ENCODE data around the gene OR9Q1. TPM values are rescaled to one million over a fixed set of nuclear protein-coding genes. Genes with fewer than 3 reads are reported as not detected.

Gene OR9Q1
- total RNA-seq, 2 experiments from 2014 or later: not detected

- no peaks in the 10 kb centered on the region for H3K9me3 Mint-ChIP-seq
- intact Hi-C loops (cut with micrococcal nuclease): no loop called here
- no peak for DNase-seq
- H3K27me3 Mint-ChIP-seq (ENCODE audit: low read depth): peaks cover 10% of the 10 kb centered on the region
- H3K27ac Mint-ChIP-seq: no peak overlapping the region
- no peak overlapping the region for H3K4me3 Mint-ChIP-seq
- H3K36me3 Mint-ChIP-seq (ENCODE audit: low read depth): no peaks in the 10 kb centered on the region
- CTCF ChIA-PET: no interaction called here
- H3K4me1 Mint-ChIP-seq (ENCODE audit: low read depth): no peaks in the 10 kb centered on the region
Measured at GRCh38 chr11:58086528-58086927, 62.8 kb downstream of the OR9Q1 start.

GRCh38 chr11:58097437-58097836, 73.8 kb downstream of the OR9Q1 start:
- Mint-ChIP-seq H3K4me3 (no peak overlapping the region), H3K36me3 (ENCODE audit: low read depth) (no peaks in the 10 kb centered on the region), H3K9me3 (peaks cover 10% of the 10 kb centered on the region), H3K27ac (no peak overlapping the region), H3K4me1 (ENCODE audit: low read depth) (no peaks in the 10 kb centered on the region), H3K27me3 (ENCODE audit: low read depth) (peaks cover 11% of the 10 kb centered on the region)
- no peak for DNase-seq
- intact Hi-C loops (cut with micrococcal nuclease): no loop called here
- CTCF ChIA-PET: no interaction called here

- no peak overlapping the region for H3K27ac Mint-ChIP-seq
- H3K9me3 Mint-ChIP-seq: no peaks in the 10 kb centered on the region
- no peak overlapping the region for H3K4me3 Mint-ChIP-seq
- no peak for DNase-seq
- peaks cover 4% of the 10 kb centered on the region for H3K27me3 Mint-ChIP-seq (ENCODE audit: low read depth)
- intact Hi-C loops (cut with micrococcal nuclease): no loop called here
- no peaks in the 10 kb centered on the region for H3K4me1 Mint-ChIP-seq (ENCODE audit: low read depth)
- CTCF ChIA-PET: no interaction called here
- no peaks in the 10 kb centered on the region for H3K36me3 Mint-ChIP-seq (ENCODE audit: low read depth)
Measured at GRCh38 chr11:58121096-58121495, 97.4 kb downstream of the OR9Q1 start.

- intact Hi-C loops (cut with micrococcal nuclease): no loop called here
- no peak for DNase-seq
- H3K27me3 Mint-ChIP-seq (ENCODE audit: low read depth): peaks cover 4% of the 10 kb centered on the region
- no peak within 1 kb of the TSS for H3K27ac Mint-ChIP-seq
- no peaks in the 10 kb centered on the region for H3K9me3 Mint-ChIP-seq
- CTCF ChIA-PET: no interaction called here
- no peaks in the 10 kb centered on the region for H3K4me1 Mint-ChIP-seq (ENCODE audit: low read depth)
- no peaks in the 10 kb centered on the region for H3K36me3 Mint-ChIP-seq (ENCODE audit: low read depth)
- no peak within 1 kb of the TSS for H3K4me3 Mint-ChIP-seq
Measured at GRCh38 chr11:58125469-58125868, 101.8 kb downstream of the OR9Q1 start, which contains the start of gene OR9I1. OR9I1 (minus strand) TSS chr11:58125530; CDS start chr11:58119444, 6,086 bp downstream.

GRCh38 chr11:58127350-58127749, 103.7 kb downstream of the OR9Q1 start:
- CTCF ChIA-PET: interaction anchor here (0.7 kb wide), 1 partner anchor 263 kb away, joined by 3 read pairs; no protein-coding TSS in a partner anchor
- no peak overlapping the region for H3K27ac Mint-ChIP-seq
- DNase-seq: no peak
- no peaks in the 10 kb centered on the region for H3K4me1 Mint-ChIP-seq (ENCODE audit: low read depth)
- no peaks in the 10 kb centered on the region for H3K27me3 Mint-ChIP-seq (ENCODE audit: low read depth)
- no peak overlapping the region for H3K4me3 Mint-ChIP-seq
- intact Hi-C loops (cut with micrococcal nuclease): no loop called here
- H3K9me3 Mint-ChIP-seq: no peaks in the 10 kb centered on the region
- H3K36me3 Mint-ChIP-seq (ENCODE audit: low read depth): no peaks in the 10 kb centered on the region

- Mint-ChIP-seq H3K27ac (no peak overlapping the region), H3K4me1 (ENCODE audit: low read depth) (no peaks in the 10 kb centered on the region), H3K4me3 (no peak overlapping the region), H3K27me3 (ENCODE audit: low read depth) (no peaks in the 10 kb centered on the region), H3K9me3 (no peaks in the 10 kb centered on the region), H3K36me3 (ENCODE audit: low read depth) (no peaks in the 10 kb centered on the region)
- CTCF ChIA-PET: no interaction called here
- intact Hi-C loops (cut with micrococcal nuclease): no loop called here
- DNase-seq: no peak
Measured at GRCh38 chr11:58133309-58134076, 109.8 kb downstream of the OR9Q1 start.

GRCh38 chr11:58134151-58134550, 110.5 kb downstream of the OR9Q1 start:
- intact Hi-C loops (cut with micrococcal nuclease): no loop called here
- CTCF ChIA-PET: no interaction called here
- Mint-ChIP-seq H3K36me3 (ENCODE audit: low read depth) (no peaks in the 10 kb centered on the region), H3K27me3 (ENCODE audit: low read depth) (no peaks in the 10 kb centered on the region), H3K9me3 (no peaks in the 10 kb centered on the region), H3K4me3 (no peak overlapping the region), H3K4me1 (ENCODE audit: low read depth) (no peaks in the 10 kb centered on the region), H3K27ac (no peak overlapping the region)
- DNase-seq: no peak

GRCh38 chr11:58135171-58135570, 111.5 kb downstream of the OR9Q1 start:
- no peaks in the 10 kb centered on the region for H3K4me1 Mint-ChIP-seq (ENCODE audit: low read depth)
- intact Hi-C loops (cut with micrococcal nuclease): no loop called here
- no peaks in the 10 kb centered on the region for H3K9me3 Mint-ChIP-seq
- H3K27me3 Mint-ChIP-seq (ENCODE audit: low read depth): no peaks in the 10 kb centered on the region
- H3K27ac Mint-ChIP-seq: no peak overlapping the region
- H3K4me3 Mint-ChIP-seq: no peak overlapping the region
- DNase-seq: no peak
- no peaks in the 10 kb centered on the region for H3K36me3 Mint-ChIP-seq (ENCODE audit: low read depth)
- CTCF ChIA-PET: no interaction called here

GRCh38 chr11:58142761-58143160, 119.1 kb downstream of the OR9Q1 start:
- H3K4me3 Mint-ChIP-seq: no peak overlapping the region
- no peak for DNase-seq
- intact Hi-C loops (cut with micrococcal nuclease): no loop called here
- H3K27me3 Mint-ChIP-seq (ENCODE audit: low read depth): peaks cover 7% of the 10 kb centered on the region
- no peaks in the 10 kb centered on the region for H3K36me3 Mint-ChIP-seq (ENCODE audit: low read depth)
- H3K4me1 Mint-ChIP-seq (ENCODE audit: low read depth): no peaks in the 10 kb centered on the region
- H3K27ac Mint-ChIP-seq: no peak overlapping the region
- H3K9me3 Mint-ChIP-seq: no peaks in the 10 kb centered on the region
- CTCF ChIA-PET: no interaction called here

- H3K4me1 Mint-ChIP-seq (ENCODE audit: low read depth): no peaks in the 10 kb centered on the region
- H3K27ac Mint-ChIP-seq: no peak overlapping the region
- no peak for DNase-seq
- CTCF ChIA-PET: no interaction called here
- no peak overlapping the region for H3K4me3 Mint-ChIP-seq
- intact Hi-C loops (cut with micrococcal nuclease): no loop called here
- H3K36me3 Mint-ChIP-seq (ENCODE audit: low read depth): no peaks in the 10 kb centered on the region
- no peaks in the 10 kb centered on the region for H3K9me3 Mint-ChIP-seq
- H3K27me3 Mint-ChIP-seq (ENCODE audit: low read depth): peaks cover 17% of the 10 kb centered on the region
Measured at GRCh38 chr11:58152781-58153180, 129.1 kb downstream of the OR9Q1 start.

- CTCF ChIA-PET: no interaction called here
- Mint-ChIP-seq H3K27me3 (ENCODE audit: low read depth) (peaks cover 3% of the 10 kb centered on the region), H3K27ac (no peak overlapping the region), H3K36me3 (ENCODE audit: low read depth) (no peaks in the 10 kb centered on the region), H3K9me3 (peaks cover 1% of the 10 kb centered on the region), H3K4me1 (ENCODE audit: low read depth) (no peaks in the 10 kb centered on the region), H3K4me3 (no peak overlapping the region)
- intact Hi-C loops (cut with micrococcal nuclease): no loop called here
- DNase-seq: no peak
Measured at GRCh38 chr11:58164389-58164788, 140.7 kb downstream of the OR9Q1 start.

GRCh38 chr11:58164990-58165389, 141.3 kb downstream of the OR9Q1 start:
- Mint-ChIP-seq H3K27ac (no peak overlapping the region), H3K36me3 (ENCODE audit: low read depth) (no peaks in the 10 kb centered on the region), H3K4me1 (ENCODE audit: low read depth) (no peaks in the 10 kb centered on the region), H3K4me3 (no peak overlapping the region), H3K27me3 (ENCODE audit: low read depth) (peaks cover 2% of the 10 kb centered on the region), H3K9me3 (no peaks in the 10 kb centered on the region)
- CTCF ChIA-PET: interaction anchor here (0.6 kb wide), 1 partner anchor 529 kb away, joined by 4 read pairs; no protein-coding TSS in a partner anchor
- DNase-seq: no peak
- intact Hi-C loops (cut with micrococcal nuclease): no loop called here

GRCh38 chr11:58165504-58166106, 141.9 kb downstream of the OR9Q1 start:
- intact Hi-C loops (cut with micrococcal nuclease): no loop called here
- no peaks in the 10 kb centered on the region for H3K4me1 Mint-ChIP-seq (ENCODE audit: low read depth)
- DNase-seq: no peak
- H3K27ac Mint-ChIP-seq: no peak overlapping the region
- CTCF ChIA-PET: interaction anchor here (0.6 kb wide), 1 partner anchor 530 kb away, joined by 4 read pairs; no protein-coding TSS in a partner anchor
- H3K9me3 Mint-ChIP-seq: no peaks in the 10 kb centered on the region
- peaks cover 5% of the 10 kb centered on the region for H3K27me3 Mint-ChIP-seq (ENCODE audit: low read depth)
- no peaks in the 10 kb centered on the region for H3K36me3 Mint-ChIP-seq (ENCODE audit: low read depth)
- H3K4me3 Mint-ChIP-seq: no peak overlapping the region

Measured in activated naive CD4-positive, alpha-beta T cell treated with anti-CD3 and anti-CD28 coated beads for 36 hours (primary cell).